ENCODE results near the gene TRMT2A. TPM values are rescaled to one million over a fixed set of nuclear protein-coding genes. Genes with fewer than 3 reads are reported as not detected.

TRMT2A gene
- total and polyA plus RNA-seq, 2 of the 8 experiments (the other 6 are each of a cell fraction or from before 2014, with no cell fraction given), result 44.9 to 50.3 TPM

GRCh38 chr22:20095521-20095920 lies 21.5 kb downstream of the TRMT2A start (continued):
- no peak for TF ChIP-seq SIRT6 (IDR thresholded peaks at IDR 0.05; ENCODE audit: low read length)
- TF ChIP-seq, protein P1, sequence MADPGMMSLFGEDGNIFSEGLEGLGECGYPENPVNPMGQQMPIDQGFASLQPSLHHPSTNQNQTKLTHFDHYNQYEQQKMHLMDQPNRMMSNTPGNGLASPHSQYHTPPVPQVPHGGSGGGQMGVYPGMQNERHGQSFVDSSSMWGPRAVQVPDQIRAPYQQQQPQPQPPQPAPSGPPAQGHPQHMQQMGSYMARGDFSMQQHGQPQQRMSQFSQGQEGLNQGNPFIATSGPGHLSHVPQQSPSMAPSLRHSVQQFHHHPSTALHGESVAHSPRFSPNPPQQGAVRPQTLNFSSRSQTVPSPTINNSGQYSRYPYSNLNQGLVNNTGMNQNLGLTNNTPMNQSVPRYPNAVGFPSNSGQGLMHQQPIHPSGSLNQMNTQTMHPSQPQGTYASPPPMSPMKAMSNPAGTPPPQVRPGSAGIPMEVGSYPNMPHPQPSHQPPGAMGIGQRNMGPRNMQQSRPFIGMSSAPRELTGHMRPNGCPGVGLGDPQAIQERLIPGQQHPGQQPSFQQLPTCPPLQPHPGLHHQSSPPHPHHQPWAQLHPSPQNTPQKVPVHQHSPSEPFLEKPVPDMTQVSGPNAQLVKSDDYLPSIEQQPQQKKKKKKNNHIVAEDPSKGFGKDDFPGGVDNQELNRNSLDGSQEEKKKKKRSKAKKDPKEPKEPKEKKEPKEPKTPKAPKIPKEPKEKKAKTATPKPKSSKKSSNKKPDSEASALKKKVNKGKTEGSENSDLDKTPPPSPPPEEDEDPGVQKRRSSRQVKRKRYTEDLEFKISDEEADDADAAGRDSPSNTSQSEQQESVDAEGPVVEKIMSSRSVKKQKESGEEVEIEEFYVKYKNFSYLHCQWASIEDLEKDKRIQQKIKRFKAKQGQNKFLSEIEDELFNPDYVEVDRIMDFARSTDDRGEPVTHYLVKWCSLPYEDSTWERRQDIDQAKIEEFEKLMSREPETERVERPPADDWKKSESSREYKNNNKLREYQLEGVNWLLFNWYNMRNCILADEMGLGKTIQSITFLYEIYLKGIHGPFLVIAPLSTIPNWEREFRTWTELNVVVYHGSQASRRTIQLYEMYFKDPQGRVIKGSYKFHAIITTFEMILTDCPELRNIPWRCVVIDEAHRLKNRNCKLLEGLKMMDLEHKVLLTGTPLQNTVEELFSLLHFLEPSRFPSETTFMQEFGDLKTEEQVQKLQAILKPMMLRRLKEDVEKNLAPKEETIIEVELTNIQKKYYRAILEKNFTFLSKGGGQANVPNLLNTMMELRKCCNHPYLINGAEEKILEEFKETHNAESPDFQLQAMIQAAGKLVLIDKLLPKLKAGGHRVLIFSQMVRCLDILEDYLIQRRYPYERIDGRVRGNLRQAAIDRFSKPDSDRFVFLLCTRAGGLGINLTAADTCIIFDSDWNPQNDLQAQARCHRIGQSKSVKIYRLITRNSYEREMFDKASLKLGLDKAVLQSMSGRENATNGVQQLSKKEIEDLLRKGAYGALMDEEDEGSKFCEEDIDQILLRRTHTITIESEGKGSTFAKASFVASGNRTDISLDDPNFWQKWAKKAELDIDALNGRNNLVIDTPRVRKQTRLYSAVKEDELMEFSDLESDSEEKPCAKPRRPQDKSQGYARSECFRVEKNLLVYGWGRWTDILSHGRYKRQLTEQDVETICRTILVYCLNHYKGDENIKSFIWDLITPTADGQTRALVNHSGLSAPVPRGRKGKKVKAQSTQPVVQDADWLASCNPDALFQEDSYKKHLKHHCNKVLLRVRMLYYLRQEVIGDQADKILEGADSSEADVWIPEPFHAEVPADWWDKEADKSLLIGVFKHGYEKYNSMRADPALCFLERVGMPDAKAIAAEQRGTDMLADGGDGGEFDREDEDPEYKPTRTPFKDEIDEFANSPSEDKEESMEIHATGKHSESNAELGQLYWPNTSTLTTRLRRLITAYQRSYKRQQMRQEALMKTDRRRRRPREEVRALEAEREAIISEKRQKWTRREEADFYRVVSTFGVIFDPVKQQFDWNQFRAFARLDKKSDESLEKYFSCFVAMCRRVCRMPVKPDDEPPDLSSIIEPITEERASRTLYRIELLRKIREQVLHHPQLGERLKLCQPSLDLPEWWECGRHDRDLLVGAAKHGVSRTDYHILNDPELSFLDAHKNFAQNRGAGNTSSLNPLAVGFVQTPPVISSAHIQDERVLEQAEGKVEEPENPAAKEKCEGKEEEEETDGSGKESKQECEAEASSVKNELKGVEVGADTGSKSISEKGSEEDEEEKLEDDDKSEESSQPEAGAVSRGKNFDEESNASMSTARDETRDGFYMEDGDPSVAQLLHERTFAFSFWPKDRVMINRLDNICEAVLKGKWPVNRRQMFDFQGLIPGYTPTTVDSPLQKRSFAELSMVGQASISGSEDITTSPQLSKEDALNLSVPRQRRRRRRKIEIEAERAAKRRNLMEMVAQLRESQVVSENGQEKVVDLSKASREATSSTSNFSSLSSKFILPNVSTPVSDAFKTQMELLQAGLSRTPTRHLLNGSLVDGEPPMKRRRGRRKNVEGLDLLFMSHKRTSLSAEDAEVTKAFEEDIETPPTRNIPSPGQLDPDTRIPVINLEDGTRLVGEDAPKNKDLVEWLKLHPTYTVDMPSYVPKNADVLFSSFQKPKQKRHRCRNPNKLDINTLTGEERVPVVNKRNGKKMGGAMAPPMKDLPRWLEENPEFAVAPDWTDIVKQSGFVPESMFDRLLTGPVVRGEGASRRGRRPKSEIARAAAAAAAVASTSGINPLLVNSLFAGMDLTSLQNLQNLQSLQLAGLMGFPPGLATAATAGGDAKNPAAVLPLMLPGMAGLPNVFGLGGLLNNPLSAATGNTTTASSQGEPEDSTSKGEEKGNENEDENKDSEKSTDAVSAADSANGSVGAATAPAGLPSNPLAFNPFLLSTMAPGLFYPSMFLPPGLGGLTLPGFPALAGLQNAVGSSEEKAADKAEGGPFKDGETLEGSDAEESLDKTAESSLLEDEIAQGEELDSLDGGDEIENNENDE (IDR thresholded peaks at IDR 0.05; ENCODE audit: insufficient replicate concordance, low read length), result no peak
- no peak for TF ChIP-seq CTBP2 (IDR thresholded peaks at IDR 0.05; ENCODE audit: borderline replicate concordance, insufficient read depth, insufficient read length, low read length)
- TF ChIP-seq POU5F1 (IDR thresholded peaks at IDR 0.05; ENCODE audit: low read depth, low read length), result no peak
